Coronary artery (tissue), 2 donors: ENCODE results near the gene KHDC3L.
"Not testable (repeated sequence)": the region's sequence is repeated elsewhere in the genome, so short reads cannot be mapped to it uniquely, and the experiment has no call there.

Experiments used
- DNase-seq: peaks from one replicate; pipeline ENCODE4 v3.0.0-alpha.2; 2017; ENCODE audit warnings: low spot score
- H3K27ac ChIP-seq, 2 donors: fragments of 200-600 bp; sonication (generic); one replicate each; pipeline ENCODE4 v1.5.1; 2016 to 2019
- H3K4me3 ChIP-seq: fragments of 200-600 bp; sonication (generic); 2 replicates; pipeline ENCODE4 v1.5.1; 2016; ENCODE audit warnings: mild to moderate bottlenecking, moderate library complexity
- CTCF ChIP-seq: fragments of 200-600 bp; sonication (generic); IDR thresholded peaks from one replicate; pipeline ENCODE4 v1.5.1; 2019; ENCODE audit warnings: antibody characterized with exemption

KHDC3L gene

GRCh38 chr6:73382462-73383113 is 20.1 kb downstream of the KHDC3L start:
- no peak for DNase-seq
- TF ChIP-seq CTCF = no peak
- Histone ChIP-seq H3K27ac (no peak overlapping the region), H3K4me3 (no peak overlapping the region)

GRCh38 chr6:73388433-73388799 is 26.0 kb downstream of the KHDC3L start:
- DNase-seq = no peak
- H3K4me3 ChIP-seq = peak overlapping the region; percentile 74
- TF ChIP-seq CTCF = no peak
- peak overlapping the region in 1 of 2 donors; percentile 65 for H3K27ac ChIP-seq

GRCh38 chr6:73388800-73389512 is 26.5 kb downstream of the KHDC3L start:
- Histone ChIP-seq H3K4me3 (peak overlapping the region; percentile 74), H3K27ac (peak overlapping the region in 1 of 2 donors; percentile 65)
- peak; percentile 41 for TF ChIP-seq CTCF
- peak; percentile 78 for DNase-seq

- H3K27ac ChIP-seq = no peak overlapping the region
- H3K4me3 ChIP-seq = no peak overlapping the region
- DNase-seq = no peak
- TF ChIP-seq CTCF = no peak
Observed at GRCh38 chr6:73389854-73390253, 27.4 kb downstream of the KHDC3L start.

- no peak overlapping the region for H3K27ac ChIP-seq
- no peak for DNase-seq
- no peak for TF ChIP-seq CTCF
- no peak overlapping the region for H3K4me3 ChIP-seq
Observed at GRCh38 chr6:73391675-73392074, 29.2 kb downstream of the KHDC3L start.

- H3K27ac ChIP-seq, DNase-seq, H3K4me3 ChIP-seq: not testable (repeated sequence)
Observed at GRCh38 chr6:73392188-73392587, 29.7 kb downstream of the KHDC3L start.

GRCh38 chr6:73393278-73393677 is 30.8 kb downstream of the KHDC3L start:
- Histone ChIP-seq H3K4me3 (no peak overlapping the region), H3K27ac (no peak overlapping the region)
- TF ChIP-seq CTCF = no peak
- DNase-seq = no peak
